ENCODE data around the gene LYZL1.

- TF ChIP-seq CTCF (IDR thresholded peaks at IDR 0.05; ENCODE audit: low read length) (no peak), EZH2 (IDR thresholded peaks at IDR 0.05; ENCODE audit: borderline replicate concordance, low read length) (no peak)
Measured at GRCh38 chr10:29248158-29248557, 40.7 kb upstream of the LYZL1 start.
